Measurements from ENCODE around the gene WHAMM.

GRCh38 chr15:82871832-82872484 lies 62.5 kb downstream of the WHAMM start:
- TF ChIP-seq, protein P1, sequence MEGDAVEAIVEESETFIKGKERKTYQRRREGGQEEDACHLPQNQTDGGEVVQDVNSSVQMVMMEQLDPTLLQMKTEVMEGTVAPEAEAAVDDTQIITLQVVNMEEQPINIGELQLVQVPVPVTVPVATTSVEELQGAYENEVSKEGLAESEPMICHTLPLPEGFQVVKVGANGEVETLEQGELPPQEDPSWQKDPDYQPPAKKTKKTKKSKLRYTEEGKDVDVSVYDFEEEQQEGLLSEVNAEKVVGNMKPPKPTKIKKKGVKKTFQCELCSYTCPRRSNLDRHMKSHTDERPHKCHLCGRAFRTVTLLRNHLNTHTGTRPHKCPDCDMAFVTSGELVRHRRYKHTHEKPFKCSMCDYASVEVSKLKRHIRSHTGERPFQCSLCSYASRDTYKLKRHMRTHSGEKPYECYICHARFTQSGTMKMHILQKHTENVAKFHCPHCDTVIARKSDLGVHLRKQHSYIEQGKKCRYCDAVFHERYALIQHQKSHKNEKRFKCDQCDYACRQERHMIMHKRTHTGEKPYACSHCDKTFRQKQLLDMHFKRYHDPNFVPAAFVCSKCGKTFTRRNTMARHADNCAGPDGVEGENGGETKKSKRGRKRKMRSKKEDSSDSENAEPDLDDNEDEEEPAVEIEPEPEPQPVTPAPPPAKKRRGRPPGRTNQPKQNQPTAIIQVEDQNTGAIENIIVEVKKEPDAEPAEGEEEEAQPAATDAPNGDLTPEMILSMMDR (IDR thresholded peaks at IDR 0.05; ENCODE audit: borderline replicate concordance, extremely low read depth, low read length, poor library complexity, severe bottlenecking): no peak
- TF ChIP-seq EZH2 (IDR thresholded peaks at IDR 0.05; ENCODE audit: borderline replicate concordance, low read depth, low read length, severe bottlenecking): no peak
